H1 (cell line): ENCODE results near the gene FAM177B. TPM values are rescaled to one million over a fixed set of nuclear protein-coding genes. Genes with fewer than 3 reads are reported as not detected.

Experiments
- CEBPB ChIP-seq: IDR thresholded peaks from 2 replicates; pipeline ENCODE4 v1.6.1; 2012; ENCODE audit warnings: low read depth, low read length
- CHD7 ChIP-seq: fragments of 300-600 bp; sonication (generic); IDR thresholded peaks from 2 replicates; pipeline ENCODE4 v1.7.1; 2012; ENCODE audit warnings: low read length, moderate library complexity, mild to moderate bottlenecking, inconsistent platforms; ENCODE audit not compliant: insufficient replicate concordance
- EP300 ChIP-seq, 2 experiments: IDR thresholded peaks; 1 replicate in 1 of 2; 2 replicates in 1 of 2; pipeline ENCODE4 v1.6.1; 2011 to 2012; ENCODE audit warnings: low read depth in 2 of 2, low read length in 2 of 2, mild to moderate bottlenecking in 2 of 2, borderline replicate concordance in 1 of 2, inconsistent platforms in 1 of 2, moderate library complexity in 1 of 2
- EZH2 ChIP-seq: fragments of 200-600 bp; sonication (generic); IDR thresholded peaks from 2 replicates; pipeline ENCODE4 v1.7.1; 2012; ENCODE audit warnings: low read depth, mild to moderate bottlenecking, moderate library complexity, low read length, inconsistent platforms; ENCODE audit not compliant: severe bottlenecking
- HDAC6 ChIP-seq: IDR thresholded peaks from one replicate; pipeline ENCODE4 v1.7.1; 2012; ENCODE audit warnings: low read depth, mild to moderate bottlenecking, inconsistent platforms, low read length, moderate library complexity
- POLR2AphosphoS5 ChIP-seq: IDR thresholded peaks from 2 replicates; pipeline ENCODE4 v1.6.1; 2011; ENCODE audit warnings: low read depth, low read length
- TBP ChIP-seq: IDR thresholded peaks from 2 replicates; pipeline ENCODE4 v1.6.1; 2011; ENCODE audit warnings: low read depth, low read length, improper control_type of control experiment
- polyA plus RNA-seq, 7 experiments: library from polyadenylated mRNA; depleted of rRNA in 3 of 7; stranded (reverse) in 5 of 7; unstranded in 2 of 7; fragments of >200 nt in 5 of 7; fragments of 200-250 nt in 2 of 7; gene quantifications; 1 replicate in 5 of 7; 2 replicates in 1 of 7; 4 replicates in 1 of 7; pipeline versions ENCODE4 v1.2.1 to v1.2.3, GENCODE V29; 2011 to 2013; ENCODE audit warnings: missing spikeins in 2 of 7, mixed read lengths in 2 of 7
- total RNA-seq: library from RNA; stranded (reverse); fragmentation: NEBNext Ultra II Directional; extraction: Animal tissue kit (Norgen Biotek cat#: 25700); gene quantifications from 2 replicates; pipeline ENCODE4 v1.2.1, GENCODE V29; 2021

The FAM177B gene
- total and polyA plus RNA-seq, 2 of the 8 experiments (the other 6 are each of a cell fraction or from before 2014, with no cell fraction given), result 0.06 TPM; not detected in 1

DNA sequence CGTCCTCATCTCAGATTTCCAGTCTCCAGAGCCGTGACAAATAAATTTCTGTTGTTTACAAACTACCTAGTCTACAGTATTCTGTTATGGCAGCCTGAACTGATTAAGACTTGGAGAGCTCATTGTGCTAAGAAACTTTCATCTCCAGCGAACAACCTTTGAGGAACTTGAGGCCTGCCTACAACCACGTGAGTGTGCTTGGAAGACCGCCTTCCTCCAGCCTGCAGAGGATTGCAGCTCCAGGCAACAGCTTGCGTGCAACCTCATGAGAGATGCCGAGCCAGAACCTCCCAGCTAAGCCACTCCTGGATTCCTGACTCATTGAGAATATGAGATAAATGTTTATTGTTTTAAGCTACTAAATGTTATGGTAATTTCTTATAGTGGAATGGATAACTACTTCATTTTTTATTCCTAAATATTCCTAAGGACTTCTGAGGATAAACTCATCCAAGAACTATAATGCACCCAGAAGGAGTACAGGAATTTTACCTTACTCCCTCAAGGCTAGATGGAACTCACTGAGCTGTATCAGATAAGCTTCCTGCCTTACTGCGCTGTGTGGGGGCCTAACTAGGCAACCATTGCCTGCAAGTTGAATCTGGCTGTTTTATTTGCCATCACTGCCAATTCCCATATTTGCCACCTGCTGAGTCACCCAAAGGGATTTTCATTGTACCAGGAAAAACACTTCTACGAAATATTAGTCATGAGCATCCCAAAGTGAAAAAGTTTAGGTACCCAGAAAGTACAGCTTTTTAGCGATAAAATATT is 17.6 kb downstream of the FAM177B start (continued):
- TF ChIP-seq CHD7 (no peak), TBP (no peak), CEBPB (no peak), EP300 (IDR thresholded peaks at IDR 0.05; ENCODE audit: borderline replicate concordance in 1 of 2, low read depth in 2 of 2, low read length in 2 of 2) (no peak), EZH2 (no peak), HDAC6 (no peak), POLR2AphosphoS5 (no peak)
